ENCODE results near the gene ZNF536.

DNA sequence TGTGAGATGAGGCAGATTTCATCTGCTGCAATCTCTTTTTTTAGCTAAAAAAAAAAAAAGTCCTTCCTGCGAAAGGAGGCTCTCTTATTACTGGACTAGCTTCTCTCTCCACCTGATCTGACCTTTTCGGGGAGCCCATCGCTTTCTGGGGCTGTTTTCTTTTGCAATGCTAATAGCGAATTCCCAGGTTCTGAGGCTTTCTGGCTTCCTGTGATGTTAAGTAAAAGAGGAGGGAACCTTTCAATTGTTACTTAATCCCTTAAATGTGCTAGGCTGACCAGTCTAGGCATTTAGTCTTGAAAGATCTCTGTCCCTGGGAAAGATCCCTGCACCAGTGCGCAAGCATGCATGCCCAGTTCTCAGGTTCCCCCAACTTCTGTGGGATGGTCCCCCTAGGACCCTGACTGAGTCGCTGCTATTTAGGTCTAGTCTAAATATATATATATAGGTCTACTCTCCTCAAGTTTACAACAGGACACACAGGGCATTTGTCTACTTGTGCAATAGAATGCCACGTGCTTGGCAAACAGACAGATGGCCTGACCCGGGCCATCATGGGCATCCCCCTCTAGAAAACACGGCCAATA, 224.7 kb downstream of the ZNF536 start:
- TF ChIP-seq, protein P1, sequence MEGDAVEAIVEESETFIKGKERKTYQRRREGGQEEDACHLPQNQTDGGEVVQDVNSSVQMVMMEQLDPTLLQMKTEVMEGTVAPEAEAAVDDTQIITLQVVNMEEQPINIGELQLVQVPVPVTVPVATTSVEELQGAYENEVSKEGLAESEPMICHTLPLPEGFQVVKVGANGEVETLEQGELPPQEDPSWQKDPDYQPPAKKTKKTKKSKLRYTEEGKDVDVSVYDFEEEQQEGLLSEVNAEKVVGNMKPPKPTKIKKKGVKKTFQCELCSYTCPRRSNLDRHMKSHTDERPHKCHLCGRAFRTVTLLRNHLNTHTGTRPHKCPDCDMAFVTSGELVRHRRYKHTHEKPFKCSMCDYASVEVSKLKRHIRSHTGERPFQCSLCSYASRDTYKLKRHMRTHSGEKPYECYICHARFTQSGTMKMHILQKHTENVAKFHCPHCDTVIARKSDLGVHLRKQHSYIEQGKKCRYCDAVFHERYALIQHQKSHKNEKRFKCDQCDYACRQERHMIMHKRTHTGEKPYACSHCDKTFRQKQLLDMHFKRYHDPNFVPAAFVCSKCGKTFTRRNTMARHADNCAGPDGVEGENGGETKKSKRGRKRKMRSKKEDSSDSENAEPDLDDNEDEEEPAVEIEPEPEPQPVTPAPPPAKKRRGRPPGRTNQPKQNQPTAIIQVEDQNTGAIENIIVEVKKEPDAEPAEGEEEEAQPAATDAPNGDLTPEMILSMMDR (optimal IDR thresholded peaks at IDR 0.05 in 1 of 3, IDR thresholded peaks at IDR 0.05 in 1 of 3, conservative IDR thresholded peaks at IDR 0.05 in 1 of 3; ENCODE audit: extremely low read depth in 1 of 3, insufficient read depth in 2 of 3, low read length in 3 of 3) = no peak
- TF ChIP-seq EZH2 (IDR thresholded peaks at IDR 0.05; ENCODE audit: low read length) = no peak

Measured in keratinocyte (primary cell).